ENCODE measurements around the gene NCAPG2.

DNA sequence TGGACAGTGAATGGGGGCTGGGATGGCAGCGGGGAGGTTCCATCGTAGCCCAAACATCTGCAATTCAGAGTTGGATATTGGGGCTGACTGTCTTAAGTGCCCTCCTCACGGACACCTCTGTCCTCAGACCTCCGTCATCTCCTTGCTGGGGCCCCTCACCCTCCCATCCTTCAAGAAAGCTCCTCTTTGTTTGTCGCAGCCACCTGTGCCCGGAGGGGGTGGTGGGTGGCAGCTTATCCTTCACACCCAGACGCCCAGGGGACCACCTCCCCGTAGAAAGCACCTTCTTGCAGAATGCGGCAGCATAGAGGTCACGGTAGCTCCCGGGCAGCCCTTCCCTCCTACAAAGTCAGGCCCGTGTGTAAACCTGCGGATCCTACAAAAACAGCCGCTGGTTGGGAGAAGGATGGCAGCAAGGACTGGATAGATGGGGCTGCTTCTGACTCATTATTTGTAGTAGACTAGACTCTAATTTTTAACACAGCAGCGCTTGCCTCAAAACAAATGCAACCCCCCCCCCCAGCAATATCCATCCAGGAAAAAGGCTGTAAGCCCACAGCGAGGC, 115.6 kb downstream of the NCAPG2 start:
- TF ChIP-seq, protein P1, sequence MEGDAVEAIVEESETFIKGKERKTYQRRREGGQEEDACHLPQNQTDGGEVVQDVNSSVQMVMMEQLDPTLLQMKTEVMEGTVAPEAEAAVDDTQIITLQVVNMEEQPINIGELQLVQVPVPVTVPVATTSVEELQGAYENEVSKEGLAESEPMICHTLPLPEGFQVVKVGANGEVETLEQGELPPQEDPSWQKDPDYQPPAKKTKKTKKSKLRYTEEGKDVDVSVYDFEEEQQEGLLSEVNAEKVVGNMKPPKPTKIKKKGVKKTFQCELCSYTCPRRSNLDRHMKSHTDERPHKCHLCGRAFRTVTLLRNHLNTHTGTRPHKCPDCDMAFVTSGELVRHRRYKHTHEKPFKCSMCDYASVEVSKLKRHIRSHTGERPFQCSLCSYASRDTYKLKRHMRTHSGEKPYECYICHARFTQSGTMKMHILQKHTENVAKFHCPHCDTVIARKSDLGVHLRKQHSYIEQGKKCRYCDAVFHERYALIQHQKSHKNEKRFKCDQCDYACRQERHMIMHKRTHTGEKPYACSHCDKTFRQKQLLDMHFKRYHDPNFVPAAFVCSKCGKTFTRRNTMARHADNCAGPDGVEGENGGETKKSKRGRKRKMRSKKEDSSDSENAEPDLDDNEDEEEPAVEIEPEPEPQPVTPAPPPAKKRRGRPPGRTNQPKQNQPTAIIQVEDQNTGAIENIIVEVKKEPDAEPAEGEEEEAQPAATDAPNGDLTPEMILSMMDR (conservative IDR thresholded peaks at IDR 0.05; ENCODE audit: low read length): no peak
- no peak for TF ChIP-seq EZH2phosphoT487 (IDR thresholded peaks at IDR 0.05; ENCODE audit: borderline replicate concordance, low read depth, low read length)
